ENCODE data around the gene COLGALT1. TPM values are rescaled to one million over a fixed set of nuclear protein-coding genes. Genes with fewer than 3 reads are reported as not detected.

The COLGALT1 gene
- polyA plus RNA-seq, 1 of the 3 experiments (the other 2 are of a cell fraction): 83.8 TPM

DNA sequence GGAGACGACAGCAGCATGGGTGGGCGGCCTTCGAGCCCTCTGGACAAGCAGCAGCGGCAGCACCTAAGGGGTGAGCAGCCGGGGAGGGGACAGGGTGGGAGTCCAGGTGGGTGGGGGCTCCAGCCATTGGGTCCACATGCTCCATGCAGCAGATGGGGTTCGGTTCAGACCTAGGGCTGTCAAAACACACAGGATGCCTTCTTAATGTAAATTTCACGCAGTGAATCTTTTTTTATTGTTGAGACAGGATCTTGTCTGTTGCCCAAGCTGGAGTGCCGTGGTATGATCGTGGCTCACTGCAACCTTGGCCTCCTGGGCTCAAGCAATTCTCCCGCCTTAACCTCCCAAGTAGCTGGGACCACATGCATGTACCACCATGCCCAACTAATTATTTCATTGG is 28.1 kb upstream of the COLGALT1 start (continued):
- TF ChIP-seq, protein P1, sequence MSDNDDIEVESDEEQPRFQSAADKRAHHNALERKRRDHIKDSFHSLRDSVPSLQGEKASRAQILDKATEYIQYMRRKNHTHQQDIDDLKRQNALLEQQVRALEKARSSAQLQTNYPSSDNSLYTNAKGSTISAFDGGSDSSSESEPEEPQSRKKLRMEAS (IDR thresholded peaks at IDR 0.05; ENCODE audit: low read depth): no peak
- TF ChIP-seq, protein P2, sequence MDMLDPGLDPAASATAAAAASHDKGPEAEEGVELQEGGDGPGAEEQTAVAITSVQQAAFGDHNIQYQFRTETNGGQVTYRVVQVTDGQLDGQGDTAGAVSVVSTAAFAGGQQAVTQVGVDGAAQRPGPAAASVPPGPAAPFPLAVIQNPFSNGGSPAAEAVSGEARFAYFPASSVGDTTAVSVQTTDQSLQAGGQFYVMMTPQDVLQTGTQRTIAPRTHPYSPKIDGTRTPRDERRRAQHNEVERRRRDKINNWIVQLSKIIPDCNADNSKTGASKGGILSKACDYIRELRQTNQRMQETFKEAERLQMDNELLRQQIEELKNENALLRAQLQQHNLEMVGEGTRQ (IDR thresholded peaks at IDR 0.05; ENCODE audit: borderline replicate concordance, low read depth, low read length): no peak
- TF ChIP-seq NFIC (IDR thresholded peaks at IDR 0.05; ENCODE audit: borderline replicate concordance) (no peak), MEF2A (IDR thresholded peaks at IDR 0.05; ENCODE audit: borderline replicate concordance, low read depth) (no peak), FOXJ3 (CRISPR knock-in tag; IDR thresholded peaks at IDR 0.05) (no peak), NRF1 (IDR thresholded peaks at IDR 0.05; ENCODE audit: low read depth, low read length) (no peak), TCF12 (IDR thresholded peaks at IDR 0.05) (no peak), FOSL2 (IDR thresholded peaks at IDR 0.05; ENCODE audit: borderline replicate concordance, low read depth) (no peak)
- TF ChIP-seq, protein P3, sequence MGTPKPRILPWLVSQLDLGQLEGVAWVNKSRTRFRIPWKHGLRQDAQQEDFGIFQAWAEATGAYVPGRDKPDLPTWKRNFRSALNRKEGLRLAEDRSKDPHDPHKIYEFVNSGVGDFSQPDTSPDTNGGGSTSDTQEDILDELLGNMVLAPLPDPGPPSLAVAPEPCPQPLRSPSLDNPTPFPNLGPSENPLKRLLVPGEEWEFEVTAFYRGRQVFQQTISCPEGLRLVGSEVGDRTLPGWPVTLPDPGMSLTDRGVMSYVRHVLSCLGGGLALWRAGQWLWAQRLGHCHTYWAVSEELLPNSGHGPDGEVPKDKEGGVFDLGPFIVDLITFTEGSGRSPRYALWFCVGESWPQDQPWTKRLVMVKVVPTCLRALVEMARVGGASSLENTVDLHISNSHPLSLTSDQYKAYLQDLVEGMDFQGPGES (IDR thresholded peaks at IDR 0.05; ENCODE audit: low read depth, low read length): no peak

DNA sequence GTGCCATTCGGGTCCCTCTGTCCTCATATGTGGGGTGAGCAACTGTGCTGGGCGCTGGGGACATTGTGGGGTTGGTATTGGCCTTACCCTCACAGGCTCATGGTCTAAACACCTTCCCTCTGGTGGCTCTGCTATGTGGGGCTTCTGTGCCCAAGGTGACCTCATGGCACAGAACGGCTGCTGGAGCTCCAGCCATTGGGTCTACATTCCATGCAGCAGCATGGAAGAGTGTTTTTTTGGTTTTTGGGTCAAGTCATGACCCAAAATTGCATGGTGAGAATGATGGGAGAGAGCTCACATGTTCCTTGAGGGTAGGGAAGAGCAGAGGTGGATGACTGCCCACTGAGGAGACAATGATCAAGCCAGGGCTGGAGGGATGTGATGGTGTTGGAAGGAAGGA is 26.8 kb upstream of the COLGALT1 start:
- Histone ChIP-seq H3K36me3 (replicated peaks in 1 of 2; ENCODE audit: control insufficient read depth in 1 of 2, insufficient read depth in 2 of 2, low read length in 1 of 2) (no peaks in the 10 kb centered on the region), H3K9ac (no peak overlapping the region), H3K4me1 (ENCODE audit: control insufficient read depth in 1 of 2, insufficient read depth in 2 of 2, low read depth in 1 of 2, low read length in 1 of 2) (no peaks in the 10 kb centered on the region), H3K4me3 (ENCODE audit: low read depth in 2 of 2, low read length in 1 of 2) (no peak overlapping the region), H3K4me2 (no peak overlapping the region), H3F3A (replicated peaks; ENCODE audit: insufficient read depth) (no peaks in the 10 kb centered on the region), H3K27me3 (ENCODE audit: insufficient read depth) (no peaks in the 10 kb centered on the region), H2AFZ (ENCODE audit: low read depth) (no peak overlapping the region), H4K20me1 (ENCODE audit: insufficient read depth) (no peaks in the 10 kb centered on the region), H3K9me3 (no peaks in the 10 kb centered on the region), H3K27ac (ENCODE audit: low read depth in 2 of 2, low read length in 1 of 2) (no peak overlapping the region), H3K9me2 (no peaks in the 10 kb centered on the region), H3K79me2 (ENCODE audit: insufficient read depth) (no peaks in the 10 kb centered on the region)
- CTCF ChIA-PET: interaction anchor here (1.5 kb wide), 1 partner anchor 11 kb away, joined by 4 read pairs; no protein-coding TSS in a partner anchor
- POLR2A ChIA-PET: no interaction called here
- no peak for TF ChIP-seq RXRA (IDR thresholded peaks at IDR 0.05; ENCODE audit: borderline replicate concordance, low read depth)
- no peak for TF ChIP-seq EZH2phosphoT487 (IDR thresholded peaks at IDR 0.05; ENCODE audit: borderline replicate concordance, low read depth)
- TF ChIP-seq FOXM1 (IDR thresholded peaks at IDR 0.05; ENCODE audit: low read depth): no peak
- TF ChIP-seq, protein P2 (IDR thresholded peaks at IDR 0.05; ENCODE audit: borderline replicate concordance, low read depth, low read length): no peak
- TF ChIP-seq, protein P1 (IDR thresholded peaks at IDR 0.05; ENCODE audit: low read depth): no peak
- TF ChIP-seq MXI1 (IDR thresholded peaks at IDR 0.05; ENCODE audit: low read depth, low read length): no peak
- TF ChIP-seq, protein P3 (IDR thresholded peaks at IDR 0.05; ENCODE audit: low read depth, low read length): no peak
- TF ChIP-seq MEF2A (IDR thresholded peaks at IDR 0.05; ENCODE audit: borderline replicate concordance, low read depth): no peak
- TF ChIP-seq, protein P4, sequence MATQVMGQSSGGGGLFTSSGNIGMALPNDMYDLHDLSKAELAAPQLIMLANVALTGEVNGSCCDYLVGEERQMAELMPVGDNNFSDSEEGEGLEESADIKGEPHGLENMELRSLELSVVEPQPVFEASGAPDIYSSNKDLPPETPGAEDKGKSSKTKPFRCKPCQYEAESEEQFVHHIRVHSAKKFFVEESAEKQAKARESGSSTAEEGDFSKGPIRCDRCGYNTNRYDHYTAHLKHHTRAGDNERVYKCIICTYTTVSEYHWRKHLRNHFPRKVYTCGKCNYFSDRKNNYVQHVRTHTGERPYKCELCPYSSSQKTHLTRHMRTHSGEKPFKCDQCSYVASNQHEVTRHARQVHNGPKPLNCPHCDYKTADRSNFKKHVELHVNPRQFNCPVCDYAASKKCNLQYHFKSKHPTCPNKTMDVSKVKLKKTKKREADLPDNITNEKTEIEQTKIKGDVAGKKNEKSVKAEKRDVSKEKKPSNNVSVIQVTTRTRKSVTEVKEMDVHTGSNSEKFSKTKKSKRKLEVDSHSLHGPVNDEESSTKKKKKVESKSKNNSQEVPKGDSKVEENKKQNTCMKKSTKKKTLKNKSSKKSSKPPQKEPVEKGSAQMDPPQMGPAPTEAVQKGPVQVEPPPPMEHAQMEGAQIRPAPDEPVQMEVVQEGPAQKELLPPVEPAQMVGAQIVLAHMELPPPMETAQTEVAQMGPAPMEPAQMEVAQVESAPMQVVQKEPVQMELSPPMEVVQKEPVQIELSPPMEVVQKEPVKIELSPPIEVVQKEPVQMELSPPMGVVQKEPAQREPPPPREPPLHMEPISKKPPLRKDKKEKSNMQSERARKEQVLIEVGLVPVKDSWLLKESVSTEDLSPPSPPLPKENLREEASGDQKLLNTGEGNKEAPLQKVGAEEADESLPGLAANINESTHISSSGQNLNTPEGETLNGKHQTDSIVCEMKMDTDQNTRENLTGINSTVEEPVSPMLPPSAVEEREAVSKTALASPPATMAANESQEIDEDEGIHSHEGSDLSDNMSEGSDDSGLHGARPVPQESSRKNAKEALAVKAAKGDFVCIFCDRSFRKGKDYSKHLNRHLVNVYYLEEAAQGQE (IDR thresholded peaks at IDR 0.05; ENCODE audit: low read depth, low read length): no peak
- TF ChIP-seq NRF1 (IDR thresholded peaks at IDR 0.05; ENCODE audit: low read depth, low read length): no peak
- no peak for TF ChIP-seq RCOR1 (IDR thresholded peaks at IDR 0.05; ENCODE audit: low read length)
- TF ChIP-seq, protein P5, sequence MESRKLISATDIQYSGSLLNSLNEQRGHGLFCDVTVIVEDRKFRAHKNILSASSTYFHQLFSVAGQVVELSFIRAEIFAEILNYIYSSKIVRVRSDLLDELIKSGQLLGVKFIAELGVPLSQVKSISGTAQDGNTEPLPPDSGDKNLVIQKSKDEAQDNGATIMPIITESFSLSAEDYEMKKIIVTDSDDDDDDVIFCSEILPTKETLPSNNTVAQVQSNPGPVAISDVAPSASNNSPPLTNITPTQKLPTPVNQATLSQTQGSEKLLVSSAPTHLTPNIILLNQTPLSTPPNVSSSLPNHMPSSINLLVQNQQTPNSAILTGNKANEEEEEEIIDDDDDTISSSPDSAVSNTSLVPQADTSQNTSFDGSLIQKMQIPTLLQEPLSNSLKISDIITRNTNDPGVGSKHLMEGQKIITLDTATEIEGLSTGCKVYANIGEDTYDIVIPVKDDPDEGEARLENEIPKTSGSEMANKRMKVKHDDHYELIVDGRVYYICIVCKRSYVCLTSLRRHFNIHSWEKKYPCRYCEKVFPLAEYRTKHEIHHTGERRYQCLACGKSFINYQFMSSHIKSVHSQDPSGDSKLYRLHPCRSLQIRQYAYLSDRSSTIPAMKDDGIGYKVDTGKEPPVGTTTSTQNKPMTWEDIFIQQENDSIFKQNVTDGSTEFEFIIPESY (IDR thresholded peaks at IDR 0.05; ENCODE audit: borderline replicate concordance, low read depth): no peak
- TF ChIP-seq SMC3 (IDR thresholded peaks at IDR 0.05; ENCODE audit: low read depth, low read length): no peak
- no peak for TF ChIP-seq CHD2 (IDR thresholded peaks at IDR 0.05; ENCODE audit: low read length, partially characterized antibody)
- no peak for TF ChIP-seq JUND (IDR thresholded peaks at IDR 0.05)
- 44% methylated on average over 2 of the region's 3 CpGs for WGBS (ENCODE audit: low lambda C conversion rate)
- DNase-seq: no peak

Data from SK-N-SH (cell line).